B cell (primary cell): ENCODE measurements around the gene TMEM69.

Source experiments
- EZH2 ChIP-seq: IDR thresholded peaks from 2 replicates; pipeline ENCODE4 v1.6.1; 2012; ENCODE audit warnings: borderline replicate concordance, low read depth, mild to moderate bottlenecking, moderate library complexity, low read length; ENCODE audit not compliant: insufficient read depth, poor library complexity, severe bottlenecking
- TF ChIP-seq, protein P1 (sequence below): fragments of 200-600 bp; IDR thresholded peaks from one replicate; pipeline ENCODE4 v1.8.0; 2022; ENCODE audit warnings: antibody characterized with exemption, mild to moderate bottlenecking

DNA sequence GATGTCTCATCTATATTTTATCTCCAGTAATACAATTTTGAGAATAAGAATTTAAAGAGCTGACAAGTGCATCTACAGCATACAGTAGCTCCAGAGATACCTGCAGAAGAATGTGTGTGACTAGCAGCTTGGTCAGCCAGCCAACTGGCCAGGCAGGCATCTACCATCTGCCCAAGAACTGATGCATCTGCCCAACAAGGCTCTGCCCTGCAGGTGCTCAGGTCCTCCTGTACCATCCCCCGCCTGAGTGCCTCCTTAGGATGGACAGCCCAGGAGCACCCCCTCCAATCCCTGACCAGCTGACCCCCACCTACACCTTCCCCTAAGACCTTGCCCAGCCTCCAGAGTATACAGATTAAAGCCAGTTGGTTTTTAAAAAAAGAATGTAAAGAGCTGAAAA lies 30.3 kb downstream of the TMEM69 start:
- TF ChIP-seq, protein P1, sequence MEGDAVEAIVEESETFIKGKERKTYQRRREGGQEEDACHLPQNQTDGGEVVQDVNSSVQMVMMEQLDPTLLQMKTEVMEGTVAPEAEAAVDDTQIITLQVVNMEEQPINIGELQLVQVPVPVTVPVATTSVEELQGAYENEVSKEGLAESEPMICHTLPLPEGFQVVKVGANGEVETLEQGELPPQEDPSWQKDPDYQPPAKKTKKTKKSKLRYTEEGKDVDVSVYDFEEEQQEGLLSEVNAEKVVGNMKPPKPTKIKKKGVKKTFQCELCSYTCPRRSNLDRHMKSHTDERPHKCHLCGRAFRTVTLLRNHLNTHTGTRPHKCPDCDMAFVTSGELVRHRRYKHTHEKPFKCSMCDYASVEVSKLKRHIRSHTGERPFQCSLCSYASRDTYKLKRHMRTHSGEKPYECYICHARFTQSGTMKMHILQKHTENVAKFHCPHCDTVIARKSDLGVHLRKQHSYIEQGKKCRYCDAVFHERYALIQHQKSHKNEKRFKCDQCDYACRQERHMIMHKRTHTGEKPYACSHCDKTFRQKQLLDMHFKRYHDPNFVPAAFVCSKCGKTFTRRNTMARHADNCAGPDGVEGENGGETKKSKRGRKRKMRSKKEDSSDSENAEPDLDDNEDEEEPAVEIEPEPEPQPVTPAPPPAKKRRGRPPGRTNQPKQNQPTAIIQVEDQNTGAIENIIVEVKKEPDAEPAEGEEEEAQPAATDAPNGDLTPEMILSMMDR: no peak
- TF ChIP-seq EZH2: no peak
